WTC11 (cell line): ENCODE results near the gene TUBD1. TPM values are rescaled to one million over a fixed set of nuclear protein-coding genes. Genes with fewer than 3 reads are reported as not detected.

ENCODE experiments used
- ATAC-seq: fragments of 200-7000 bp; cut with Tn5 transposase; 2 replicates; pipeline ENCODE4 v1.10.0; 2021; ENCODE audit warnings: mild to moderate bottlenecking, moderate library complexity
- CTCF ChIA-PET: fragments of 300-600 bp; sonication (Branson Sonifier 250); formaldehyde crosslinking; loops from one replicate; lab custom pipeline; 2021; ENCODE audit warnings: antibody characterized with exemption; lab: Charles Lee
- POLR2A ChIA-PET: fragments of 350-600 bp; sonication (Branson Sonifier 250); formaldehyde crosslinking; loops from one replicate; lab custom pipeline; 2021; ENCODE audit warnings: antibody characterized with exemption; lab: Charles Lee
- DNase-seq: peaks from one replicate; pipeline ENCODE4 v3.0.0; 2021; ENCODE audit warnings: low spot score
- H3K27ac Mint-ChIP-seq: 2 replicates; pipeline ENCODE4 v1.8.0; 2021; ENCODE audit warnings: mixed read lengths
- H3K27me3 Mint-ChIP-seq: 2 replicates; pipeline ENCODE4 v1.8.0; 2021; ENCODE audit warnings: low read depth, mild to moderate bottlenecking, moderate library complexity, mixed read lengths
- H3K36me3 Mint-ChIP-seq: 2 replicates; pipeline ENCODE4 v1.8.0; 2021; ENCODE audit warnings: mixed read lengths
- H3K4me1 Mint-ChIP-seq: 2 replicates; pipeline ENCODE4 v1.8.0; 2022; ENCODE audit warnings: mixed read lengths
- H3K4me3 Mint-ChIP-seq: 2 replicates; pipeline ENCODE4 v1.8.0; 2021; ENCODE audit warnings: mild to moderate bottlenecking, moderate library complexity, mixed read lengths
- H3K9me3 Mint-ChIP-seq: 2 replicates; pipeline ENCODE4 v1.8.0; 2021; ENCODE audit warnings: mixed read lengths
- EMX1 ChIP-seq: fragments of 250-450 bp; sonication (Bioruptor Pico); IDR thresholded peaks from 2 replicates; pipeline ENCODE4 v1.8.0; 2021; ENCODE audit warnings: mild to moderate bottlenecking
- GABPB1 ChIP-seq: sonication (generic); formaldehyde crosslinking; IDR thresholded peaks from 2 replicates; pipeline ENCODE4 v1.8.1; 2023; ENCODE audit warnings: mild to moderate bottlenecking, missing genetic modification reagents
- GTF2I ChIP-seq: fragments of 250-450 bp; sonication (Bioruptor Pico); conservative IDR thresholded peaks from 2 replicates; pipeline ENCODE4 v1.4.0; 2021; ENCODE audit warnings: mild to moderate bottlenecking
- MXD4 ChIP-seq: fragments of 250-450 bp; sonication (Bioruptor Pico); IDR thresholded peaks from 2 replicates; pipeline ENCODE4 v1.8.0; 2021; ENCODE audit warnings: mild to moderate bottlenecking, moderate library complexity, borderline replicate concordance
- PRRX2 ChIP-seq: fragments of 250-450 bp; sonication (Bioruptor Pico); IDR thresholded peaks from 2 replicates; pipeline ENCODE4 v1.8.0; 2021; ENCODE audit warnings: mild to moderate bottlenecking
- ZNF263 ChIP-seq: sonication (generic); formaldehyde crosslinking; IDR thresholded peaks from 2 replicates; pipeline ENCODE4 v1.8.1; 2022; ENCODE audit warnings: low read depth, mild to moderate bottlenecking, moderate library complexity, missing genetic modification reagents
- ZNF671 ChIP-seq: fragments of 250-450 bp; sonication (Bioruptor Pico); IDR thresholded peaks from 2 replicates; pipeline ENCODE4 v1.8.0; 2021; ENCODE audit warnings: mild to moderate bottlenecking
- total RNA-seq: library from RNA; stranded (reverse); gene quantifications from 3 replicates; pipeline ENCODE4 v1.2.3, GENCODE V29; 2021
- TF ChIP-seq, protein P1 (sequence below): sonication (generic); formaldehyde crosslinking; IDR thresholded peaks from 2 replicates; pipeline ENCODE4 v1.8.1; 2023; ENCODE audit warnings: mild to moderate bottlenecking, missing genetic modification reagents, moderate library complexity
- TF ChIP-seq, protein P2 (sequence below): fragments of 250-450 bp; sonication (Bioruptor Pico); IDR thresholded peaks from 2 replicates; pipeline ENCODE4 v2.1.2; 2022; ENCODE audit warnings: mild to moderate bottlenecking, moderate library complexity
- TF ChIP-seq, protein P3 (sequence below): fragments of 250-450 bp; sonication (Bioruptor Pico); conservative IDR thresholded peaks from 2 replicates; pipeline ENCODE4 v1.9.0; 2021; ENCODE audit warnings: mild to moderate bottlenecking
- TF ChIP-seq, protein P4 (sequence below): sonication (generic); formaldehyde crosslinking; conservative IDR thresholded peaks from 2 replicates; pipeline ENCODE4 v1.8.1; 2023; ENCODE audit warnings: mild to moderate bottlenecking, low read depth, missing genetic modification reagents, moderate library complexity
- TF ChIP-seq, protein P5 (sequence below): fragments of 250-450 bp; sonication (Bioruptor Pico); IDR thresholded peaks from 2 replicates; pipeline ENCODE4 v1.9.0; 2021; ENCODE audit warnings: mild to moderate bottlenecking
- TF ChIP-seq, protein P6 (sequence below): sonication (generic); formaldehyde crosslinking; IDR thresholded peaks from 2 replicates; pipeline ENCODE4 v1.8.1; 2022; ENCODE audit warnings: low read depth, mild to moderate bottlenecking, moderate library complexity, missing genetic modification reagents, borderline replicate concordance
- TF ChIP-seq, protein P7 (sequence below): fragments of 250-450 bp; sonication (Bioruptor Pico); IDR thresholded peaks from 2 replicates; pipeline ENCODE4 v1.9.0; 2021; ENCODE audit warnings: mild to moderate bottlenecking, borderline replicate concordance
- TF ChIP-seq, protein P8 (sequence below): sonication (generic); formaldehyde crosslinking; IDR thresholded peaks from 2 replicates; pipeline ENCODE4 v1.8.0; 2022; ENCODE audit warnings: mild to moderate bottlenecking, missing genetic modification reagents
- TF ChIP-seq, protein P9 (sequence below): fragments of 250-450 bp; sonication (Bioruptor Pico); IDR thresholded peaks from 2 replicates; pipeline ENCODE4 v1.8.0; 2021; ENCODE audit warnings: mild to moderate bottlenecking

The TUBD1 gene
- total RNA-seq, 1 experiment from 2014 or later, result 12.0 TPM

DNA sequence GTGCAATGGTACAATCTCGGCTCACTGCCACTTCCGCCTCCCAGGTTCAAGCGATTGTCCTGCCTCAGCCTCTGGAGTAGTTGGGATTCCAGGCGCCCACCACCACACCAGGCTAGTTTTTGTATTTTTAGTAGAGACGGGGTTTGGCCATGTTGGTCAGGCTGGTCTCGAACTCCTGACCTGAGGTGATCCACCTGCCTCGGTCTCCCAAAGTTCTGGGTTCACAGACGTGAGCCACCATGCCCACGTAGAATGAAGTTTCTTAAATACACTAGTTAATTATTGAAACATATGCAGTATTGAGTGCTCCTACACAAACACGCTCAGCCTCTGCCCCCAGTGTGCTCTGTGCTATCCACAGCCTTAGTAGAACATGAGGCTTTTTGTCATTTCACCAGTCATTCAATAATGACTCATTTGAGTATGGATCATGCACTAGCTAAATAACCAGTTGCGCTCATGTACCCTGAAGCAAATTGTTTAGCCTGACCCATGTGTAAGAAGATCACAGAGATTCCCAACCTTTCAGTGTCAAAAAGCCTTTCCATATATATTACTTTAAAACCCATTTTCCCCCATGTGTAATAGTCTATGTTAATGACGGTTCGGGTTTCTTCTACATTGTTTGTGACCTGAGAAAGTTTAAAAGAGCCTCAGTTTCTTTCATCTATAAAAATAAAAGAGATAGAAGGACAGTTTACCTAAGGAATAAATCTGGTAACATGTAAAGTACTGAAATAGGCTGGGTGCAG, 49.7 kb downstream of the TUBD1 start:
- peak overlapping the region; percentile 91 for H3K27ac Mint-ChIP-seq
- CTCF ChIA-PET, result interaction anchor here (0.6 to 1.0 kb wide), 2 partner anchors 11 to 50 kb away, joined by 3 read pairs; partner anchors contain the start of genes RPS6KB1 and TUBD1
- DNase-seq (no peak), ATAC-seq (no peak)
- H3K4me1 Mint-ChIP-seq, result peaks cover 71% of the 10 kb centered on the region
- H3K4me3 Mint-ChIP-seq, result peak overlapping the region; percentile 12; the same call in 1 of the 2 replicates
- POLR2A ChIA-PET, result interaction anchor here (0.6 to 1.3 kb wide), 4 partner anchors 11 to 136 kb away, joined by 3 to 5 read pairs (median 4); partner anchors contain the start of genes PTRH2 and VMP1
- peaks cover 49% of the 10 kb centered on the region for H3K36me3 Mint-ChIP-seq
- H3K27me3 Mint-ChIP-seq, result no peaks in the 10 kb centered on the region
- no peaks in the 10 kb centered on the region for H3K9me3 Mint-ChIP-seq
- TF ChIP-seq ZNF671 (CRISPR knock-in tag) (peak; percentile 85; the same call in 1 of the 2 replicates), GABPB1 (peak; percentile 64; the same call in 1 of the 2 replicates), EMX1 (CRISPR knock-in tag) (no peak), MXD4 (no peak), ZNF263 (CRISPR knock-in tag) (no peak), PRRX2 (CRISPR knock-in tag) (peak; percentile 92; the same call in 1 of the 2 replicates), GTF2I (no peak)
- TF ChIP-seq, protein P1, sequence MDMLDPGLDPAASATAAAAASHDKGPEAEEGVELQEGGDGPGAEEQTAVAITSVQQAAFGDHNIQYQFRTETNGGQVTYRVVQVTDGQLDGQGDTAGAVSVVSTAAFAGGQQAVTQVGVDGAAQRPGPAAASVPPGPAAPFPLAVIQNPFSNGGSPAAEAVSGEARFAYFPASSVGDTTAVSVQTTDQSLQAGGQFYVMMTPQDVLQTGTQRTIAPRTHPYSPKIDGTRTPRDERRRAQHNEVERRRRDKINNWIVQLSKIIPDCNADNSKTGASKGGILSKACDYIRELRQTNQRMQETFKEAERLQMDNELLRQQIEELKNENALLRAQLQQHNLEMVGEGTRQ (CRISPR knock-in tag), result no peak
- TF ChIP-seq, protein P2, sequence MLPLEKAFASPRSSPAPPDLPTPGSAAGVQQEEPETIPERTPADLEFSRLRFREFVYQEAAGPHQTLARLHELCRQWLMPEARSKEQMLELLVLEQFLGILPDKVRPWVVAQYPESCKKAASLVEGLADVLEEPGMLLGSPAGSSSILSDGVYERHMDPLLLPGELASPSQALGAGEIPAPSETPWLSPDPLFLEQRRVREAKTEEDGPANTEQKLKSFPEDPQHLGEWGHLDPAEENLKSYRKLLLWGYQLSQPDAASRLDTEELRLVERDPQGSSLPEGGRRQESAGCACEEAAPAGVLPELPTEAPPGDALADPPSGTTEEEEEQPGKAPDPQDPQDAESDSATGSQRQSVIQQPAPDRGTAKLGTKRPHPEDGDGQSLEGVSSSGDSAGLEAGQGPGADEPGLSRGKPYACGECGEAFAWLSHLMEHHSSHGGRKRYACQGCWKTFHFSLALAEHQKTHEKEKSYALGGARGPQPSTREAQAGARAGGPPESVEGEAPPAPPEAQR (CRISPR knock-in tag), result no peak
- TF ChIP-seq, protein P3, sequence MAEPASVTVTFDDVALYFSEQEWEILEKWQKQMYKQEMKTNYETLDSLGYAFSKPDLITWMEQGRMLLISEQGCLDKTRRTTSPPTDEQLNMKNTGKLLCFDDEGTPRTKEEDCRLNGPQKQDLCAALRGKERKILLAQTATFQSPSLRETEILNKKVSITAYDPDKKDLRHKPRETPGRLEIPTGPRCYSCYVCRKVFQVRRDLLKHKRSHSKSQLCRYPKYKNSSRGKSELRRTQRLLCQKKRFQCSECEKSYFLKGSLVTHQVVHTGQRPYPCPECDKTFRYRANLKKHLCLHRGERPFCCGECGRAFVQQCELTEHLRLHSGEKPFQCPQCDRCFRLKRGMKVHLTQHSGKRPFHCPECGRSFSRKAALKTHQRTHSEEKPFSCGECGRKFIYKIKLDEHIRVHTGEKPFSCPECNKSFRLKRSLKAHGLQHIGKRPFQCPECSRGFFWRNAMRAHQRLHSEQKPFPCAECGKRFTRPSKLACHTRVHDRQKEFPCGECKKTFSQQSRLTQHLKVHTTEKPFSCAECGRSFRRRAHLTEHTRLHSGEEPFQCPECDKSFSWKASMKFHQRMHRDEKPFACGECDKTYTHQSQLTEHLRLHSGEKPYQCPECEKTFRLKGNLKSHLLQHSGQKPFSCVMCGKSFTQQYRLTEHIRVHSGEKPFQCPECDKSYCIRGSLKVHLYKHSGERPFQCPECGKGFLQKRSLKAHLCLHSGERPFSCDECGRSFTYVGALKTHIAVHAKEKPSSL, result peak; percentile 79
- TF ChIP-seq, protein P4, sequence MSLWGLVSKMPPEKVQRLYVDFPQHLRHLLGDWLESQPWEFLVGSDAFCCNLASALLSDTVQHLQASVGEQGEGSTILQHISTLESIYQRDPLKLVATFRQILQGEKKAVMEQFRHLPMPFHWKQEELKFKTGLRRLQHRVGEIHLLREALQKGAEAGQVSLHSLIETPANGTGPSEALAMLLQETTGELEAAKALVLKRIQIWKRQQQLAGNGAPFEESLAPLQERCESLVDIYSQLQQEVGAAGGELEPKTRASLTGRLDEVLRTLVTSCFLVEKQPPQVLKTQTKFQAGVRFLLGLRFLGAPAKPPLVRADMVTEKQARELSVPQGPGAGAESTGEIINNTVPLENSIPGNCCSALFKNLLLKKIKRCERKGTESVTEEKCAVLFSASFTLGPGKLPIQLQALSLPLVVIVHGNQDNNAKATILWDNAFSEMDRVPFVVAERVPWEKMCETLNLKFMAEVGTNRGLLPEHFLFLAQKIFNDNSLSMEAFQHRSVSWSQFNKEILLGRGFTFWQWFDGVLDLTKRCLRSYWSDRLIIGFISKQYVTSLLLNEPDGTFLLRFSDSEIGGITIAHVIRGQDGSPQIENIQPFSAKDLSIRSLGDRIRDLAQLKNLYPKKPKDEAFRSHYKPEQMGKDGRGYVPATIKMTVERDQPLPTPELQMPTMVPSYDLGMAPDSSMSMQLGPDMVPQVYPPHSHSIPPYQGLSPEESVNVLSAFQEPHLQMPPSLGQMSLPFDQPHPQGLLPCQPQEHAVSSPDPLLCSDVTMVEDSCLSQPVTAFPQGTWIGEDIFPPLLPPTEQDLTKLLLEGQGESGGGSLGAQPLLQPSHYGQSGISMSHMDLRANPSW (CRISPR knock-in tag), result no peak
- TF ChIP-seq, protein P5, sequence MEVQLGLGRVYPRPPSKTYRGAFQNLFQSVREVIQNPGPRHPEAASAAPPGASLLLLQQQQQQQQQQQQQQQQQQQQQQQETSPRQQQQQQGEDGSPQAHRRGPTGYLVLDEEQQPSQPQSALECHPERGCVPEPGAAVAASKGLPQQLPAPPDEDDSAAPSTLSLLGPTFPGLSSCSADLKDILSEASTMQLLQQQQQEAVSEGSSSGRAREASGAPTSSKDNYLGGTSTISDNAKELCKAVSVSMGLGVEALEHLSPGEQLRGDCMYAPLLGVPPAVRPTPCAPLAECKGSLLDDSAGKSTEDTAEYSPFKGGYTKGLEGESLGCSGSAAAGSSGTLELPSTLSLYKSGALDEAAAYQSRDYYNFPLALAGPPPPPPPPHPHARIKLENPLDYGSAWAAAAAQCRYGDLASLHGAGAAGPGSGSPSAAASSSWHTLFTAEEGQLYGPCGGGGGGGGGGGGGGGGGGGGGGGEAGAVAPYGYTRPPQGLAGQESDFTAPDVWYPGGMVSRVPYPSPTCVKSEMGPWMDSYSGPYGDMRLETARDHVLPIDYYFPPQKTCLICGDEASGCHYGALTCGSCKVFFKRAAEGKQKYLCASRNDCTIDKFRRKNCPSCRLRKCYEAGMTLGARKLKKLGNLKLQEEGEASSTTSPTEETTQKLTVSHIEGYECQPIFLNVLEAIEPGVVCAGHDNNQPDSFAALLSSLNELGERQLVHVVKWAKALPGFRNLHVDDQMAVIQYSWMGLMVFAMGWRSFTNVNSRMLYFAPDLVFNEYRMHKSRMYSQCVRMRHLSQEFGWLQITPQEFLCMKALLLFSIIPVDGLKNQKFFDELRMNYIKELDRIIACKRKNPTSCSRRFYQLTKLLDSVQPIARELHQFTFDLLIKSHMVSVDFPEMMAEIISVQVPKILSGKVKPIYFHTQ (CRISPR knock-in tag), result peak; percentile 92
- TF ChIP-seq, protein P6, sequence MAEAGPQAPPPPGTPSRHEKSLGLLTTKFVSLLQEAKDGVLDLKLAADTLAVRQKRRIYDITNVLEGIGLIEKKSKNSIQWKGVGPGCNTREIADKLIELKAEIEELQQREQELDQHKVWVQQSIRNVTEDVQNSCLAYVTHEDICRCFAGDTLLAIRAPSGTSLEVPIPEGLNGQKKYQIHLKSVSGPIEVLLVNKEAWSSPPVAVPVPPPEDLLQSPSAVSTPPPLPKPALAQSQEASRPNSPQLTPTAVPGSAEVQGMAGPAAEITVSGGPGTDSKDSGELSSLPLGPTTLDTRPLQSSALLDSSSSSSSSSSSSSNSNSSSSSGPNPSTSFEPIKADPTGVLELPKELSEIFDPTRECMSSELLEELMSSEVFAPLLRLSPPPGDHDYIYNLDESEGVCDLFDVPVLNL (CRISPR knock-in tag), result no peak
- TF ChIP-seq, protein P7, sequence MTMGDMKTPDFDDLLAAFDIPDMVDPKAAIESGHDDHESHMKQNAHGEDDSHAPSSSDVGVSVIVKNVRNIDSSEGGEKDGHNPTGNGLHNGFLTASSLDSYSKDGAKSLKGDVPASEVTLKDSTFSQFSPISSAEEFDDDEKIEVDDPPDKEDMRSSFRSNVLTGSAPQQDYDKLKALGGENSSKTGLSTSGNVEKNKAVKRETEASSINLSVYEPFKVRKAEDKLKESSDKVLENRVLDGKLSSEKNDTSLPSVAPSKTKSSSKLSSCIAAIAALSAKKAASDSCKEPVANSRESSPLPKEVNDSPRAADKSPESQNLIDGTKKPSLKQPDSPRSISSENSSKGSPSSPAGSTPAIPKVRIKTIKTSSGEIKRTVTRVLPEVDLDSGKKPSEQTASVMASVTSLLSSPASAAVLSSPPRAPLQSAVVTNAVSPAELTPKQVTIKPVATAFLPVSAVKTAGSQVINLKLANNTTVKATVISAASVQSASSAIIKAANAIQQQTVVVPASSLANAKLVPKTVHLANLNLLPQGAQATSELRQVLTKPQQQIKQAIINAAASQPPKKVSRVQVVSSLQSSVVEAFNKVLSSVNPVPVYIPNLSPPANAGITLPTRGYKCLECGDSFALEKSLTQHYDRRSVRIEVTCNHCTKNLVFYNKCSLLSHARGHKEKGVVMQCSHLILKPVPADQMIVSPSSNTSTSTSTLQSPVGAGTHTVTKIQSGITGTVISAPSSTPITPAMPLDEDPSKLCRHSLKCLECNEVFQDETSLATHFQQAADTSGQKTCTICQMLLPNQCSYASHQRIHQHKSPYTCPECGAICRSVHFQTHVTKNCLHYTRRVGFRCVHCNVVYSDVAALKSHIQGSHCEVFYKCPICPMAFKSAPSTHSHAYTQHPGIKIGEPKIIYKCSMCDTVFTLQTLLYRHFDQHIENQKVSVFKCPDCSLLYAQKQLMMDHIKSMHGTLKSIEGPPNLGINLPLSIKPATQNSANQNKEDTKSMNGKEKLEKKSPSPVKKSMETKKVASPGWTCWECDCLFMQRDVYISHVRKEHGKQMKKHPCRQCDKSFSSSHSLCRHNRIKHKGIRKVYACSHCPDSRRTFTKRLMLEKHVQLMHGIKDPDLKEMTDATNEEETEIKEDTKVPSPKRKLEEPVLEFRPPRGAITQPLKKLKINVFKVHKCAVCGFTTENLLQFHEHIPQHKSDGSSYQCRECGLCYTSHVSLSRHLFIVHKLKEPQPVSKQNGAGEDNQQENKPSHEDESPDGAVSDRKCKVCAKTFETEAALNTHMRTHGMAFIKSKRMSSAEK (CRISPR knock-in tag), result peak; percentile 68; the same call in 1 of the 2 replicates
- TF ChIP-seq, protein P8, sequence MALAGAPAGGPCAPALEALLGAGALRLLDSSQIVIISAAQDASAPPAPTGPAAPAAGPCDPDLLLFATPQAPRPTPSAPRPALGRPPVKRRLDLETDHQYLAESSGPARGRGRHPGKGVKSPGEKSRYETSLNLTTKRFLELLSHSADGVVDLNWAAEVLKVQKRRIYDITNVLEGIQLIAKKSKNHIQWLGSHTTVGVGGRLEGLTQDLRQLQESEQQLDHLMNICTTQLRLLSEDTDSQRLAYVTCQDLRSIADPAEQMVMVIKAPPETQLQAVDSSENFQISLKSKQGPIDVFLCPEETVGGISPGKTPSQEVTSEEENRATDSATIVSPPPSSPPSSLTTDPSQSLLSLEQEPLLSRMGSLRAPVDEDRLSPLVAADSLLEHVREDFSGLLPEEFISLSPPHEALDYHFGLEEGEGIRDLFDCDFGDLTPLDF (CRISPR knock-in tag), result no peak
- TF ChIP-seq, protein P9, sequence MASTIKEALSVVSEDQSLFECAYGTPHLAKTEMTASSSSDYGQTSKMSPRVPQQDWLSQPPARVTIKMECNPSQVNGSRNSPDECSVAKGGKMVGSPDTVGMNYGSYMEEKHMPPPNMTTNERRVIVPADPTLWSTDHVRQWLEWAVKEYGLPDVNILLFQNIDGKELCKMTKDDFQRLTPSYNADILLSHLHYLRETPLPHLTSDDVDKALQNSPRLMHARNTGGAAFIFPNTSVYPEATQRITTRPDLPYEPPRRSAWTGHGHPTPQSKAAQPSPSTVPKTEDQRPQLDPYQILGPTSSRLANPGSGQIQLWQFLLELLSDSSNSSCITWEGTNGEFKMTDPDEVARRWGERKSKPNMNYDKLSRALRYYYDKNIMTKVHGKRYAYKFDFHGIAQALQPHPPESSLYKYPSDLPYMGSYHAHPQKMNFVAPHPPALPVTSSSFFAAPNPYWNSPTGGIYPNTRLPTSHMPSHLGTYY (CRISPR knock-in tag), result peak; percentile 87
